Fibroblast of lung (primary cell): ENCODE results near the gene SLC22A23.

Experiments used
- EZH2 ChIP-seq: IDR thresholded peaks from 2 replicates; pipeline ENCODE4 v1.5.1; 2012; ENCODE audit warnings: low read length, control low read depth, mild to moderate bottlenecking; ENCODE audit errors: missing control alignments
- TF ChIP-seq, protein P1 (sequence below), 2 donors: IDR thresholded peaks in 1 of 2; conservative IDR thresholded peaks in 1 of 2; 1 replicate in 1 of 2; 2 replicates in 1 of 2; pipeline ENCODE4 v1.5.1; 2011 to 2012; ENCODE audit warnings: low read length in 2 of 2, control low read depth in 1 of 2, inconsistent platforms in 1 of 2, low read depth in 1 of 2, mild to moderate bottlenecking in 1 of 2

DNA sequence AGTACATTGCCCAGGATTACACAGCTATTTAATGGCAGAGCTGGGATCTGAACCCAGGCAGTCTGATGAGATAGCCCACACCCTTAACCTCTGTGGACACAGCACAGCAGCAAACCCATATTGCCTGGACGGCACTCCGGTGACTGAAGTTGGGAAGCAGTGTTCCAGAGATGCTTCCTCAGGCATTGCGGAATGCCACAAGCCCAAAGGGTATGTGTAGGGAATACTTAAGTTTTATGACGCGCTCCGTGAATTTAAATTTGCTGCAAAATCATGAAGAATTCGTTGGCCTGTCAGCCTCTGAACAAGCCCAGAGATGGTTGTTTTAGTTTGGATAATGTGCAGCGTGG is 151.7 kb downstream of the SLC22A23 start:
- TF ChIP-seq, protein P1, sequence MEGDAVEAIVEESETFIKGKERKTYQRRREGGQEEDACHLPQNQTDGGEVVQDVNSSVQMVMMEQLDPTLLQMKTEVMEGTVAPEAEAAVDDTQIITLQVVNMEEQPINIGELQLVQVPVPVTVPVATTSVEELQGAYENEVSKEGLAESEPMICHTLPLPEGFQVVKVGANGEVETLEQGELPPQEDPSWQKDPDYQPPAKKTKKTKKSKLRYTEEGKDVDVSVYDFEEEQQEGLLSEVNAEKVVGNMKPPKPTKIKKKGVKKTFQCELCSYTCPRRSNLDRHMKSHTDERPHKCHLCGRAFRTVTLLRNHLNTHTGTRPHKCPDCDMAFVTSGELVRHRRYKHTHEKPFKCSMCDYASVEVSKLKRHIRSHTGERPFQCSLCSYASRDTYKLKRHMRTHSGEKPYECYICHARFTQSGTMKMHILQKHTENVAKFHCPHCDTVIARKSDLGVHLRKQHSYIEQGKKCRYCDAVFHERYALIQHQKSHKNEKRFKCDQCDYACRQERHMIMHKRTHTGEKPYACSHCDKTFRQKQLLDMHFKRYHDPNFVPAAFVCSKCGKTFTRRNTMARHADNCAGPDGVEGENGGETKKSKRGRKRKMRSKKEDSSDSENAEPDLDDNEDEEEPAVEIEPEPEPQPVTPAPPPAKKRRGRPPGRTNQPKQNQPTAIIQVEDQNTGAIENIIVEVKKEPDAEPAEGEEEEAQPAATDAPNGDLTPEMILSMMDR (conservative IDR thresholded peaks at IDR 0.05 in 1 of 2, IDR thresholded peaks at IDR 0.05 in 1 of 2; ENCODE audit: low read depth in 1 of 2, low read length in 2 of 2), result no peak
- no peak for TF ChIP-seq EZH2
